WTC11 (cell line): ENCODE data around the gene NTMT1.

Experiments used
- ATF6 ChIP-seq: sonication (generic); formaldehyde crosslinking; IDR thresholded peaks from 2 replicates; pipeline ENCODE4 v1.8.1; 2023; ENCODE audit warnings: mild to moderate bottlenecking, missing genetic modification reagents
- CBFB ChIP-seq: sonication (generic); formaldehyde crosslinking; IDR thresholded peaks from 2 replicates; pipeline ENCODE4 v1.8.1; 2022; ENCODE audit warnings: mild to moderate bottlenecking, low read depth, missing genetic modification reagents
- CTCF ChIP-seq: fragments of 200-600 bp; IDR thresholded peaks from 2 replicates; pipeline ENCODE4 v1.8.0; 2022; ENCODE audit warnings: antibody characterized with exemption
- FOXK1 ChIP-seq: sonication (generic); formaldehyde crosslinking; IDR thresholded peaks from 2 replicates; pipeline ENCODE4 v1.8.0; 2022; ENCODE audit warnings: mild to moderate bottlenecking, moderate library complexity, missing genetic modification reagents
- NFE2L1 ChIP-seq: sonication (generic); formaldehyde crosslinking; IDR thresholded peaks from 2 replicates; pipeline ENCODE4 v1.8.1; 2023; ENCODE audit warnings: missing genetic modification reagents
- TCF7 ChIP-seq: sonication (generic); formaldehyde crosslinking; IDR thresholded peaks from 2 replicates; pipeline ENCODE4 v1.8.0; 2022; ENCODE audit warnings: mild to moderate bottlenecking, low read depth, missing genetic modification reagents, moderate library complexity
- TEAD4 ChIP-seq: sonication (generic); formaldehyde crosslinking; IDR thresholded peaks from 2 replicates; pipeline ENCODE4 v1.8.0; 2022; ENCODE audit warnings: mild to moderate bottlenecking, missing genetic modification reagents
- ZNF121 ChIP-seq: sonication (generic); formaldehyde crosslinking; IDR thresholded peaks from 2 replicates; pipeline ENCODE4 v1.8.0; 2023; ENCODE audit warnings: missing genetic modification reagents
- ZNF263 ChIP-seq: sonication (generic); formaldehyde crosslinking; IDR thresholded peaks from 2 replicates; pipeline ENCODE4 v1.8.1; 2022; ENCODE audit warnings: low read depth, mild to moderate bottlenecking, moderate library complexity, missing genetic modification reagents

GRCh38 chr9:129650680-129651235 lies 24.8 kb downstream of the NTMT1 start:
- no peak for TF ChIP-seq ZNF263 (CRISPR knock-in tag)
- TF ChIP-seq TEAD4 (CRISPR knock-in tag): no peak
- no peak for TF ChIP-seq CTCF
- no peak for TF ChIP-seq TCF7 (CRISPR knock-in tag)
- no peak for TF ChIP-seq NFE2L1 (CRISPR knock-in tag)
- TF ChIP-seq FOXK1 (CRISPR knock-in tag): no peak
- no peak for TF ChIP-seq ZNF121 (CRISPR knock-in tag)
- TF ChIP-seq CBFB (CRISPR knock-in tag): no peak
- no peak for TF ChIP-seq ATF6 (CRISPR knock-in tag)
